NCI-H345 (cell line): Measurements from ENCODE around the gene STAG3.
"Not testable (repeated sequence)": the region's sequence is repeated elsewhere in the genome, so short reads cannot be mapped to it uniquely, and the experiment has no call there.

Experiments used
- DNase-seq: peaks from one replicate; lab custom pipeline; 2025; lab: John Stamatoyannopoulos, UW

STAG3 gene, protein sequence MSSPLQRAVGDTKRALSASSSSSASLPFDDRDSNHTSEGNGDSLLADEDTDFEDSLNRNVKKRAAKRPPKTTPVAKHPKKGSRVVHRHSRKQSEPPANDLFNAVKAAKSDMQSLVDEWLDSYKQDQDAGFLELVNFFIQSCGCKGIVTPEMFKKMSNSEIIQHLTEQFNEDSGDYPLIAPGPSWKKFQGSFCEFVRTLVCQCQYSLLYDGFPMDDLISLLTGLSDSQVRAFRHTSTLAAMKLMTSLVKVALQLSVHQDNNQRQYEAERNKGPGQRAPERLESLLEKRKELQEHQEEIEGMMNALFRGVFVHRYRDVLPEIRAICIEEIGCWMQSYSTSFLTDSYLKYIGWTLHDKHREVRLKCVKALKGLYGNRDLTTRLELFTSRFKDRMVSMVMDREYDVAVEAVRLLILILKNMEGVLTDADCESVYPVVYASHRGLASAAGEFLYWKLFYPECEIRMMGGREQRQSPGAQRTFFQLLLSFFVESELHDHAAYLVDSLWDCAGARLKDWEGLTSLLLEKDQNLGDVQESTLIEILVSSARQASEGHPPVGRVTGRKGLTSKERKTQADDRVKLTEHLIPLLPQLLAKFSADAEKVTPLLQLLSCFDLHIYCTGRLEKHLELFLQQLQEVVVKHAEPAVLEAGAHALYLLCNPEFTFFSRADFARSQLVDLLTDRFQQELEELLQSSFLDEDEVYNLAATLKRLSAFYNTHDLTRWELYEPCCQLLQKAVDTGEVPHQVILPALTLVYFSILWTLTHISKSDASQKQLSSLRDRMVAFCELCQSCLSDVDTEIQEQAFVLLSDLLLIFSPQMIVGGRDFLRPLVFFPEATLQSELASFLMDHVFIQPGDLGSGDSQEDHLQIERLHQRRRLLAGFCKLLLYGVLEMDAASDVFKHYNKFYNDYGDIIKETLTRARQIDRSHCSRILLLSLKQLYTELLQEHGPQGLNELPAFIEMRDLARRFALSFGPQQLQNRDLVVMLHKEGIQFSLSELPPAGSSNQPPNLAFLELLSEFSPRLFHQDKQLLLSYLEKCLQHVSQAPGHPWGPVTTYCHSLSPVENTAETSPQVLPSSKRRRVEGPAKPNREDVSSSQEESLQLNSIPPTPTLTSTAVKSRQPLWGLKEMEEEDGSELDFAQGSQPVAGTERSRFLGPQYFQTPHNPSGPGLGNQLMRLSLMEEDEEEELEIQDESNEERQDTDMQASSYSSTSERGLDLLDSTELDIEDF

DNA sequence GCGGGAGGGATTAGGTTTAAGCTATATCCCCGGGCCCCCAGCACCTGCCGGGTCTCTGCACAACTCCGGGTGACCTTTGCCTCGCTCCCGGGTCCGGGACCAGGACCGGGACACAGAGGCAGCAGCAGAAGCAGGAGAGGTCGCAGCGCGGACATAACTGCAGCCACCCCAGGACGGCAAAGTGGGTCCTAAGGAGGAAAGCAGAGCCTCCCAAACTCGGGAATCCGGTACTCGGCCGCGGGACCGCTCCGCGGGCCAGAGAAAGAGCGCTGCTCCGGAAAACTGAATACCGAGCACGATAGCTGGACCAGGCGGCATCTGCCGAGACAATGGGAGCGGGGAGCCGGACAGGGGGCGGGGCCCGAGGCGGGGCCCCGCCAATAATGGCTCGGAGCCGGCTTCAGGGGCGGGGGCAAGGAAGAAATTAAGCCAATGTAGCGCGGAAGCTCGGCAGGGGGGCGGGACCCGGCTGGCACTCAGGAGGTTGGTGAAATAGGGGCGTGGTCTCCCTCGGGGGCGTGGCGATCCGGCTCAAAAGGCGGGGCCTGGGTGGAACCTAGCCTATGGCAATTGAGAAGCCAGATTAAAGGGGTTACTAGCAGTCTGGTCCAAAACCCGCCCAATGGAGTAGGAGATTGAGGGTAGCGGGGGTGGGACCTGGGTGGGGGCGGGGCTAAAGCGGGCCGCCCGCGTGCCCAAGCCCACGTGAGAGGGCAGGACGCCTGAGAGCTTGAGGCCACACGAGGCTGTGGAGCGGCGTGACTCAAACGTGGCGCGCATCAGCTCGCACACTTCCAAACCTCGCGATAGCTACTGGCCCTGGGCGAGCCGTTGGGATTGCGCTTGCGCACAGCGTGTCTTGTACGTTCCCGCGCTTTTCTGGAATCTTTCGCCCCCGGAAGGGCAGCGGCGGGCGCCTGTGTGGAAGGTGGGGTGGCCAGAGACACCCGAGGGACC lies at the start of gene STAG3, which contains the start of gene GPC2:
STAG3 (plus strand) TSS at position 874 of the 957 bp plus-strand sequence. CDS start 2,639 bp downstream, outside the sequence.
GPC2 (minus strand) TSS at position 337 of the 957 bp plus-strand sequence; CDS start at position 155, 182 bp downstream.
- DNase-seq = peak; percentile 97

DNA sequence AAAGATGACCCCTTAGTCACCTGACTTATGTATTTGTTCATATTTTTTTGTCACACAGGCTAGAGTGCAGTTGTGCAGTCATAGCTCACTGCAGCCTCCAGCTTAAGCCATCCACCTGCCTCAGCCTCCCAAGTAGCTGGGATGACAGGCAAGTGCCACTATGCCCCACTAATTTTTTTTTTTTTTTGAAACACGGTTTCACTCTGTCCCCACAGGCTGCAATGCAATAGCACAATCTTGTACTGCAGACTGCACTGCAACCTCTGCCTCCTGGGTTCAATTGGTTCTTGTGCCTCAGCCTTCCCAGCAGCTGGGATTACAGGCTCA lies 49.1 kb upstream of the STAG3 start:
- DNase-seq = no peak

DNA sequence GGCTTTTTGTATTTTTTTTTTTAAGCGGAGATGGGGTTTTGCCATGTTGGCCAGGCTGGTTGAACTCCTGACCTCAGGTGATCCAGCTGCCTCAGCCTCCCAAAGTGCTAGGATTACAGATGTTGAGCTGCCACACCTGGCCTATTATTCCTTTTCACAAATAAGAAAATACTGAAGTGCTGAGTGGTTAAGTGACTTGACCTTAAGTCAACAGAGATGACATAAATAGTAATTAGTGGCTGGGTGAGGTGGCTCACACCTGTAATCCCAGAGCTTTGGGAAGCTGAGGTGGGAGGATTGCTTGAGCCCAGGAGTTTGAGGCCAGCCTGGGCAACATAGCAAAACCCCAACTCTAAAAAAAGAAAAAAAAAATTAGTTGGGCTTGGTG lies 47.5 kb upstream of the STAG3 start:
- not testable (repeated sequence) for DNase-seq

DNA sequence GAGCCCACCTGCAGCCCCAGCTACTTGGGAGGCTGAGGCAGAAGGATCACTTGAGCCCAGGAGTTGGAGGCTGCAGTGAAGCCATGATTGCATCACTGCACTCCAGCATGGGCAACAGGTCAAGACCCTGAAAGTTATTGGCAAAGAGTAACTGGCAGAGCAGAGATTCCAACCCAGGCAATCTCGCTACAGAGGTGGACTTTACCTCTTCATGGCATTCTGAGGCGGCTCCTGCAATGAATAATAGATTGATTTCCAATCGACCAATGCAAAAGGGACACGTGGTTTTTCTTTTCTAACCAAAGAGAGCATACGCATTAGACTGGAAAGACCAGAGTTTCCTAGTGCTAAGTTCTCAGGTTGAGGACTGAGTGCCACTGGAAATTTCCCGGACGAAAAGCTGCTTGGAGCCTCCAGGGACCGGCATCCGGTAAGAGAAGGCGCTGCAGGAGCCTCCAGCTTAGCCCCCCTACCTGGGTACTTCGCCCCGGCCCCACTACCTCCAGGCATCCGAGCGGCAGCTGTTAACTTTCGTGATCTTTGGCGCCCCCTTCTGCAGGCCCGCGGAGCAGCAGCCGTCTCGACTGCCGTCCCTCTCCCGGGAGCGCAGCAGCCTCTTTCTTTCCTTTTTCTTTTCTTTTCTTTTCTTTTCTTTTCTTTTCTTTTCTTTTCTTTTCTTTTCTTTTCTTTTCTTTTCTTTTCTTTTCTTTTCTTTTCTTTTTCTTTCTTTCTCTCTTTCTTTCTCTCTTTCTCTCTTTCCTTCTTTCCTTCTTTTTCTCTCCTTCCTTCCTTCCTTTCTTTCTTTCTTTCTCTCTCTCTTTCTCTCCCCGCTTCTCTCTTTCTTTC lies 46.9 kb upstream of the STAG3 start:
- peak; percentile 77 for DNase-seq

DNA sequence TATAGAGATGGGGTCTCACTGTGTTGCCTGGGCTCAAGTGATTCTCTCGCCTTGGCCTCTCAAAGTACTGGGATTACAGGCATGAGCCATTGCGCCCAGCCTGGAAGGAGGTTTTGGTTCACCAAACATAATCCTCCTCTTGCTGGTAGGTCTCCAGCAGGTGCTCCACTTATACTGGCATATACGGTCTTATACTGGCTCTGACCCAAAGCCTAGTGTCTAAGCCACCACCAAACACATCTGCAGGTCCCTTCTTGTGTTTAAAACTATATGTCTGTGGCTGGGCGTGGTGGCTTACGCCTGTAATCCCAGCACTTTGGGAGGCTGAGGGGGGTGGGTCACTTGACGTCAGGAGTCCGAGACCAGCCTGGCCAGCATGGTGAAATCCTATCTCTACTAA lies 45.6 kb upstream of the STAG3 start:
- no peak for DNase-seq

DNA sequence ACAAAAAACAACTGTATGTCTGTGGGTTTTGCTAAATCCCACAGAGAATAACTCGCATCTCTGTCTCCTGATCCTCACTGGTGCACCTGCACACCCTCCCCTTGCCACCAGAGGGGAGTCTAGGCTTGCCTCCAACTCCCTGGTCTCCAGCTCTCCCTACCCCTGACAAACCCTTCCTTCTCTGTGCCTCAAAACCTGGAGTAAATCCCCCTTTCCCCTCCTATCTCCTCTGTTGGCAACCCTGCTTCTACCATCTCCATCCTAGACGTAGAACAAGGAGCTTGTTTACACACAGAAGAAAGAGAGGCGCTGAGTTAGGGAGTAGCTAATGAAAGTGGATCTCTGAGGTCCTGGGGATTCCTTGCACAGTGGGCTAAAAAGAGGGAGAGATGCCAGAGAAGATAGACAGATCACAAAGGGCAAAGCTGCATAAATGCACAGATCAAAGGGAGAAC lies 45.0 kb upstream of the STAG3 start:
- DNase-seq = peak; percentile 66

DNA sequence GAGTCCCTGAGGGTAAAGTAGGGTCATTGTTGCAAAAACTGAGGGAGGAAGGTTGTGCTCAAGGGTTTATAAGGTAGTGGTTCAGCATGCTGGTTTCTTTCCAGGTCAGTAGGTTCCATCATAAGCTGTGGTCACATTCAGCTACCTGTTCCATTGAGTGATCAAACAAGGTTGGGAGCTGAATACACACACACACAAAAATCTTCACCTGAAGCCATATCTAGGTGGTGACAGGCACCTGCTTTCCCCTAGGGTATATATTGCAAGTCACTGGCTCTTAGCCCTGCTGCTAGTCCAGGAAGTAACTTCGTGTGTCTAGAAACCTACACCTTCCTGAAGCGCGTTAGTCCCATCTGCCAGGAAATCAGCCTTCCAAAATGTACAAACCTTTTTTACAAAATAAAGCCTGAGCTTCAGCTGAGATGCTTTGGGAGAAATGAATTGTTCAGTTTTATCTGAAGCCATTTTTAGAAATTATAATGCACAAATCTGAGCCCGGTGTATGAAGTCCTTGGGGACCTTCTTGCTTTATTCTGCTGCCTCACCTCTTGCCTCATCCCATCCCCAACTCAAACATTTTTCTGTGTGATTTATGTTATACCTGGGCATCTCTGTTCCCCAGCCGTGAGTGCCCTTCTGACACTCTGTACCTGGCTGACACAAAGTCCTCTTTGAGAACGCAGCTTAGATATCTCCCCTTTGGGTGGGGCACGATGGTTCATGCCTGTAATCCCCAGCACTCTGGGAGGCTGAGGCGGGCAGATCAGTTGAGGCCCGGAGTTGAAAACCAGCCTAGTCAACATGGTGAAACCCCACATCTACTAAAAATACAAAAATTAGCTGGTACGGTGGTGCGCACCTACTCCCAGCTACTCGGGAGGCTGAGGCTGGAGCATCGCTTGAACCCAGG lies 39.6 kb upstream of the STAG3 start:
- no peak for DNase-seq

DNA sequence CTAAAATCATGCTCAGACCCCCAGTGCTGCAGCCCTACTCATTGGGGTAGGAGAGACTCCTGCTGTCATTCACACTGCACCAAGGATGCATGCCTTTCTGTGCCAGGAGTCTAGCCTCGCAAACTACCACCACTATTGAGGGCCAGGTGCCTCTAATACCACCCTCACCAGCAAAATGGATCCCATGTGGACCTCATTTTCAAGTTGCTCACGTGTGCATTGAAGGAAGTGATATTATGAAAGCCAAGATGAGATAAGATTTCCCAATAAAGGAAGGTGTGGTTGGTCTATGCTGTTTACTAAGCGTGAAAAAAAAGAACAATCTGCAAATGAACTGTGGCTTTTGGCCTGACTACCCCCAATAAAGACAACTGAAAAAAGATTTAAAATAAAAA lies 36.2 kb upstream of the STAG3 start:
- no peak for DNase-seq

DNA sequence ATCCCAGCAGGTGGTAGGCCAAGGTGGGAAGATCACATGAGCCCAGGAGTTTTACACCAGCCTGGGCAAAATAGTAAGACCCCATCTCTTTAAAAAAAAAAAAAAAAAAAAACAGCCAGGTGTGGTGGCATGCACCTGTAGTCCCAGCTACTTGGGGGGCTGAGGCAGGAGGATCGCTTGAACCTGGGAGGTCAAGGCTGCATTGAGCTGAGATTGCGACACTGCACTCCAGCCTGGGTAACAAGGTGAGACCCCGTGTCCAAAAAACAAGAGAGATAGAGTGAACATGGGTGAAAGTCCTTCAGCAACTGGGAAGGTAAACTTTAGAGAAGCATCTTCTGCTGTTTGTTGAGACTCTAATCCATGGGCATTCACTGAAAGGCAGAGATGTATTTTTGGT lies 35.3 kb upstream of the STAG3 start:
- no peak for DNase-seq

DNA sequence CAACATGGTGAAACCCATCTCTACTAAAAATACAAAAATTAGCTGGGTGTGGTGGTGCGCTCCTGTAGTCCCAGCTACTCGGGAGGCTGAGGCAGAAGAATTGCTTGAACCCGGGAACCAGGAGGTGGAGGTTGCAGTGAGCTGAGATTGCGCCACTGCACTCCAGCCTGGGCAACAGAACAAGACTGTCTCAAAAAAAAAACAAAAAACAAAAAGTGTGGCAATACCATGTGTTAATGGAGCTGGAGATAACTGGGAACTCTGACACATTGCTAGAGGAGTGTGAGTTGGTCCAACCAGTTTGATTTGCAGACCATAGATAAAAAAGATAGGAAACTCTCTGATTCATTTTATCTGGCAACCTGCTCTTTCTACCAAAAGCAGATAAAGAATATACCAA lies 31.4 kb upstream of the STAG3 start:
- not testable (repeated sequence) for DNase-seq

DNA sequence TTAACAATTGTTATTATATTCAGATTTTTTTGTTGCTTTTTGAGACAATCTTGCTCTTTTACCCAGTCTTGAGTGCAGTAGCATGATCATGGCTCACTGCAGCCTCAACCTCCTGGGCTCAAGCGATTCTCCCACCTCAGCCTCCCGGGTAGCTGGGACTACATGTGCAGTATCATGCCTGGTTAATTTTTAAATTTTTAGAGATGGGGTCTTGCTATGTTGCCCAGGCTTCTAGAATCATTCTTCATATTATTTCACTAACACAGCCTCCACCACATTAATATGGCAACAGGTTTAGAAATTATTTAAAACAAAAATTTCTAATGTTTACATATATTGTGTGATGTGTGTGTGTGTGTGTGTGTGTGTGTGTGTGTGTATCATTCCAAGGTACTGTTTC lies 30.4 kb upstream of the STAG3 start:
- DNase-seq = no peak

DNA sequence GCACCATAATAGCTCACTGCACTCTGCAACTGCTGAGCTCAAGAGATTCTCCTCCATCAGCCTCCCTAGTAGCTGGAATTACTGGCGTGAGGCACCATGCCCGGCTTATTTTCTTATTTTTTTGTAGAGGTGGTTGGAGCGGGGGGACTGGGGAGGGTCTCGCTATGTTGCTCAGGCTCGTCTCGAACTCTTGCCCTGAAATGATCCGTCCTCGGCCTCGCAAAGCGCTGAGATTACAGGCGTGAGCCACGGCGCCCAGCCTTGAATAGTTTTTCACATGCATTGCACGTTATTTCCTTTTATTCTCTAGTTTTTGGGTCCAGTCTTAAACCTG lies 29.5 kb upstream of the STAG3 start:
- no peak for DNase-seq

DNA sequence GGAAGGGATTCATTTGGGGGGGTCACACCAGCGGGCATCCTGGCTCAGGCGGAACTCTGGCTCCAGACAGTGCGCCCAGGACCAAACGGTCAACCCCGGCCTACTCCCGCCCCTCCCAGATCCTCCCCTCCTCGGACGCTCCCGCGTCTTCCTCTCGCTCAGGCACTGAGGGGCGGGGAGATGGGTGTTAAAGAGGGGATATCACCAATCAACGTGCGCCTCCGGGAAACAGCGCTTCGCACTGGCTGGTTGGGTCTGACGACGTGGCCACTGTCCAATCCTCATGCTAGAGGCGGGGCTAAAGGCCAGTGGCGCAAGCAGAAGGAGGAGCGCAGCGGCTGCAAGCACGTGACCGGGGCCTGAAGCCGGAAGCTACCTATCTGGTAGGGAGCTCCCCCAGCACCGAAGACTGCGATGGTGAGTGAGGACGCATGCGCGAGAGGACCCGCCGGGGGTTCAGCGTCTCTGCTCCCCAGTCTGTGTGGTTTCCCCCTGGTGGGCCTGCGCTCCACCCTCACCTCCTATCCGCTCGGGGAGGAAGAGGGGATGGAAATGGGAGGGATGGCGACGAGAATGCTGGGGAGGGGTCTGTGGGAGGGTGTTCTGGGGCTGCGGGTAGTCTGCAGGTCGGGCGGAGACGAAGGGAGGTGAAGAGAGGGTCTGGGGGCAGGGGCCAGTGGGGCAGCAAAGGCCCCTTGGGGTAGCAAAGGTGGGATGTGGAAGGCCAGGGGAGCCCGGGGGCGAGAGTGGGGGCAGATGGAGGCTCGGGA lies 29.0 kb upstream of the STAG3 start, which contains the start of gene LAMTOR4:
LAMTOR4 (plus strand) TSS at position 360 of the 770 bp plus-strand sequence; CDS start at position 415, 55 bp downstream.
- DNase-seq = peak; percentile 99

DNA sequence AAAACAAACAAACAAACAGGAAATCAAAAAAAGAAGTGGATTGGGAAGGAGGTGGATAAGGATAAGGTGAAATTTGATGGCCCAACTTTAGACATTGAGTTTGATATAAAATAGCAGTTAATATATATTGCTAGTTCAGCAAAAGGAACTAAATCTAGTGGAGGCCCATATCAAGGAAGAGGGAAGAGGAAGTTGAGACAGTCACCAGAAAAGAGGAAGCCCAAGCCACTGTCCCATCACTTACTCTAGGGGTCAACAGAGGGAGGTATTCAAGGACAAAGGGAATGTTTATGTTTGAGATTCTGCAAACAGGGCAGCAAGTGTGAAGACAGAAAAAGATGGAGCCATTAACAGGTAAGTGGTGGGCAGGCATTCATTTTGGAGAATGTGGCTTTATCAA lies 25.3 kb upstream of the STAG3 start:
- no peak for DNase-seq

DNA sequence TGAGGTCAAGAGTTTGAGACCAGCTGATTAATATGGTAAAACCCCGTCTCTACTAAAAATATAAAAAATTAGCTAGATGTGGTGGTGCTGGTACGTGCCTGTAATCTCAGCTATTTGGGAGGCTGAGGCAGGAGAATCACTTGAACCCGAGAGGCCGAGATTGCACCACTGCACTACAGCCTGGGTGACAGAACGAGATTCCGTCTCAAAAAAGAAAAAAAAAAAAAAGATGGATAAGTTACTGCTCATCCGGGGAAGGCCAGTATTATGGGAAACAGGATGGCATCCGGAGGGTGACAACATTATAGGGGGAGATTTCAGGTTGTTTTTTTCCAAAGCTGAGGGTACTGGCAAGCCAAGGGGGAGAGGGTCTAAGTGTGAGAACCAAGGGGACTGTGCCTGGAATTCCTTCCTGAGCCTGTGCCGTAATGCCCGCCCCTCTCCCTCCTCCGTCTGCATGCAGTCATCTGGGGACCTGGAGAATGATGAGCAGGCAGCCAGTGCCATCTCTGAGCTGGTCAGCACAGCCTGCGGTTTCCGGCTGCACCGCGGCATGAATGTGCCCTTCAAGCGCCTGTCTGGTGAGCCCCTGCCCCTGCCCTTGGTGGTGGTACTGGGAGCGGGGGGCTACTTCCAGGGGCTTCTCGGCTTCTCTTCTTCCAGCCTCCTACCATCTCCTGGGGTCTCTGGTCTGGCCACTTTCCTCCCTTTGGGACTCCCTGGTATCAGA lies 24.6 kb upstream of the STAG3 start:
- no peak for DNase-seq

DNA sequence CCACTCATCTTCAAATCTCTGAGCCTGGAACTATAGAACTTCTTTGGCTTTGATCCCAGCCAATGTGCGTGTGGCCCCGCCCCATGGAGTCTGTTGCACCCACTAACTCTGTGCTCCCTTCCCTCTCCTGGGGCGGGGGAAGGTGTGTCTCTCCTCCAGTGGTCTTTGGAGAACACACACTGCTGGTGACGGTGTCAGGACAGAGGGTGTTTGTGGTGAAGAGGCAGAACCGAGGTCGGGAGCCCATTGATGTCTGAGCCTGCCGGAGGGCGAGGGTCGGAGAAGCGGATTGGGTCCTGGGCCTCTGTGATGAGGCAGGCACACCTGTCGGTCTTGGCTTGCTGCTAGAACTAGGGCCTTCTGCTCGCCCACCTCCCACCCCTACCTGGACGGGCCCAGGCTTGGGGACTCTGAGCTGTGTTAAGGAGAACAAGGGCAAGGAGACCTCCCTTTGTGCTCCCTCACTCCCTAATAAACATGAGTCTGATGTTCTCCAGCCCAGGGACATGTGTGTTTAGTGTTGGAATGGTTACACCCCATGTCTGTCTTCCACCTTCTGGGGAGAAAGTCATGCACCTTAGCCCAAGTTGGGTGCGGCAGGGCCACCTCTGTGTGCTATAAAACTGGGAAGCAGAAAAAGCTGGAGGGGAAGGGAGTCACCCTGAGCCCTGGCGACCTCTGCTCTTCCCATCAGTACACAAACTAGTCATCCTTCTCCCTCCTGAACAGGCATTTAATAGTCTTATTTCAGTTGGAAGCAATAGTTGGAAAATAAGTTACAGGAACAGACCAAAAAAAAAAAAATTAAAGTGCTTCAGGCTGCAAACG lies 23.8 kb upstream of the STAG3 start:
- no peak for DNase-seq
